Measurements from ENCODE around the gene KAZN.
"Not testable (repeated sequence)": the region's sequence is repeated elsewhere in the genome, so short reads cannot be mapped to it uniquely, and the experiment has no call there.

KAZN gene

DNA sequence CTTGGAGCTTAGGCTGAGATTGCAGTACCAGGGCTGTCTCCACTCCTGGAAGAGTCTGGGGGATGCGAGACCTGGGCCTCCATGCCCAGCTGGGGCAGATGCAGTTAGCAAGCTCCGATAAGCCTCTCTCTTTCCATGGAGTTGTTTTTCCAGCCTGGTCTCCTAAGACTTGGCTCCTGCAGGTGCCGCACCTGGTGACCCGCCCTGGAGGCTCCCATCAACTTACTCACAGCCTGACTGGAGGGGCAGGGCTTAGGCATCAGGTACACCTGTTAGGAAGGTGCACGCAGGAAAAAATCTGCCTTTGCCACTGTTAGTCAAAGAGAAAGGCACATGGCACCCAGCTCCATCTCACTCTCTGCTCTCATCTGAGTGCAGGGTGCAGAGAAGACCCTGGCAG, 356.9 kb downstream of the KAZN start:
- DNase-seq (ENCODE audit: low read depth in 2 of 2), result no peak

DNA sequence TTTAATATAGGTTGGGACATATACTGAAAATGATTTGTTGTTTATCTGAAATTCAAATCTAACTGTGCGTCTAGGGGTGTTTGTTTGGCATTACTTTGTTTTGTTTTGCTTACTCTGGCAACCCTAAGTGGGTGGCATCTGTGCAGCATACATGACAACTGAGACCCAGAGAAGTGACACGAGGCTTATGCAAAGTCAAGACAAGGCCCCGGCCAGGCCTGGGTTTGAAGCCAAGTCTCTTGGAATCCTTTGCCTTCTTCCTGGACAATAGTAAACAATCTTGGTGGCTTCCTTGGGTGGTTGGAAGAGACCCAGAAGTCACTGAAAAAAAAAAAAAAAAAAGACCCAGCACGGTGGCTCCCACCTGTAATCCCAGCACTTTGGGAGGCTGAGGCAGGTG, 357.5 kb downstream of the KAZN start:
- no peak for DNase-seq (ENCODE audit: low read depth in 2 of 2)

DNA sequence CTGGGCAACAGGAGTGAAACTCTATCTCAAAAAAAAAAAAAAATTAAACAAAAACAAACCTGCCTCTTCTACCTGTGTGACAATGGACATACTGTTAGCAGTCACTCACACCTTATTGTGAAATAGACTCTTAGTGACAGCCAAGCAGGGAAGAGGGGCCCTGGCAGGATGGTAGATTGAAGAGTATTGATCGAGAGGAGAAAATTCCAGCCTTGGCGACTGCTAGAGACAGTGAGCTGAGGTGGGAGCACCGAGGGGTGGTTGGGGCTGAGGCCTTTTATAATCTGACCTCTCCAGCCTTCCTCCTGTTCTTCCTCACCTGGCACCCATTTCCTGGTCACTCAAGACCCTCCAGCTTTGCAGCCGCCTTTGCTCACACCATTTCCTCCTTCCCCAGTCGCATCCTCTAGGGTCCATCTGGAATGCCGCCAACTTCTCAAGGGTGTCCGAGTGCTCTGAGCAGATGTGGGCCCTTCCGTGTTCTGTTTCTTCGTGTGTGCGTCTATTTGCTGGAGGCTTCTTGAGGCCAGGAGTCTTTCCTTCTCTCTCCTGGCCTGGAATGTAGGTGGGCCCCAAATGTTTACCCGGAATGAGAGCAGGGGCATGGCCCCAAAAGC, 358.2 kb downstream of the KAZN start:
- no peak for DNase-seq (ENCODE audit: low read depth in 2 of 2)

DNA sequence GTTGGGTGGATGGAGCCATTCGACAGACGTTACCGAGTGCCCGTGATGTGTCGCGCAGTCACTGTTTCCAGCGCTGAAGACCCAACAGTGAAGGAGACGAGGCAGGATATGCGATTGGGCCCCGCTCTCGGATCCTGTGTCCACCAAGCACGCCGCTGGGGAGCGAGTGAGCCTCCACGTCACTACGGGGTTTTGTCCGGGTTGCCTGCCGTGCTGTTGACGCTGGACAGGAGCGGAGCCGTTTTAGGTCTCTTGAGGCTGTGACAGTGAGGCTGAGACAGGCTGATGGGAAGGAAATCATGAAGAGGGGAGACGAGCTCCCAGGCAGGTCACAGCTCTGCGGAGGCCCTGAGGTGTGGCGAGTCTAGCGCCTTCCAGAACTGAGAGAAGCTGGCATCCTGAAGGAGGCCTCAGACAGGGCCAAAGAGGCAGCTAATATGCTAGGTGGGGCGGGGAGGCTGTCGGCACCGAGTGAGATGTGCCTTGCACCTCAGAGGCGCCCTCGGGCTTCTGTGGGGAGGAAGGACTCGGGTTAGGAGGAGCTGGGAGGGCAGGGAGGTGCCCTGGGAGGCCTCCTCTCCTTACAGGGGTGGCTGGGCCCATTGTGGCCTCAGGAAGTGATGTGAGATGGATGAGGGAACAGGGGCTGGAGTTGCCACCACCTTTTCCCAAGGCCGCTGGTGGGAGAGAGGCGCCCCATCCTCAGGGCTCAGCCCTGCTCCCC, 359.1 kb downstream of the KAZN start:
- no peak for DNase-seq (ENCODE audit: low read depth in 2 of 2)

DNA sequence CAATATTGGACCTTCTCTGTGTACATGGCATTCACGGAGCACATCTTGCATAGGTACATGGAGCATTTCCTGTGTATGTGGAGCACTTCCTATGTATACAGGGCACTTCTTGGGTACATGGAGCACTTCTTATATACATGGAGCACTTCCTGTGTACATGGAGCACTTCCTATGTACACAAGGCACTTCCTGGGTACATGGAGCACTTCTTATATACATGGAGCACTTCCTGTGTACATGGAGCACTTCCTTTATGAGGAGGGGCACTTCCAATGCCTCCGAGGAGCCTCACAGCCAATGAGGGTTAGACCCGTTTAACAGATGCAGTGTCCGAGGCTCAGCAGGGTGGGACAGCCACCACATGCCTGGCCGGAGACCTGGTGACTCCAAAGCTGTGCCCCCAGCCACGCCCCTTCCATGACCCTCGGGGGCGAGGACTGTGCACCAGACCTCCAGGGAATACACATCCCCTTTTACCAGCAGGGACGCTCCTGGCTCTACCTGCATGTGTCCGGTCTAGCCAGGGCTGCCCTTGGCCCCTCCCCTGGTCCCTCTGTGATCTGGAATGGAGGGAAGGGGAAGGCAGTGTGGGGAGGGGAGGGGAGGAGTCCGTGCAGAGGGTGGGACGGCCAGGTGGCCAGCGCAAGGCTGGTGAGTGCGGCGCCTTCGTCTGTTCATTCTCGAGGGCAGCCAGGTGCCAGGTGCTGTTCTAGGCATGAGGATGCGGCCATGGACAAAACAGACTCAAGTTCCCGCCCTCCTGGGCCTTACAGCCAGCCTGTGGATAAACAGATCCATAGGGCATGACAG, 360.0 kb downstream of the KAZN start:
- DNase-seq (ENCODE audit: low read depth in 2 of 2), result no peak

DNA sequence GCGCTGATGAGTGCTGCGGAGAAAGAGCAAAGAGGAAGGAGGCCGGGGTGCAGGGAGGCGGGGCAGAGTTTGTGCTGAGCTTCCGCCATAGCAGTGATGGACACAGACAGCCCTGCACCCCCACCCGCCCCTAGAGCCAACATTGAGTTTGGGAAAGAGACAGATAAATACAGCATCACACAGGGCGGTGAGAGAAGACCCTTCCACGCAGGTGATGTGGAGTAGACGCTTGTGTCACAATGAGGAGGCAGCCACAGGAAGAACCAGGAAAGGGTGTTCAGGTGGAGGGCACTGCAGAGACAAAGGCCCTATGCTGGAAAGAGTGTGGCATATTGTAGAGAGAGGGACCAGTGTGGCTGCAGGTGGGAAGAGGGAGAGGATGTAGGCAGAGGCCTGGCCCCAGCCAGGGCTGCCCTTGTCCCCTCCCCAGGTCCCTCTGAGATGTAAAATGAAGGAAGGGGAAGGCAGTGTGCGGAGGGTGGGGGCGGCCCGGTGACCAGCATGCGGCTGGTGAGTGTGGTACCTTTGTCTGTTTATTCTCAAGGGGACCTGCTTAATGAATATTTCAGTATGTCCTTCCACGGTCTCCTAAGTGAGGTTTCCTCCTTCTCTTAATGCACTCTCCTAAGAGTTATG, 360.7 kb downstream of the KAZN start:
- DNase-seq (ENCODE audit: low read depth in 2 of 2), result no peak

DNA sequence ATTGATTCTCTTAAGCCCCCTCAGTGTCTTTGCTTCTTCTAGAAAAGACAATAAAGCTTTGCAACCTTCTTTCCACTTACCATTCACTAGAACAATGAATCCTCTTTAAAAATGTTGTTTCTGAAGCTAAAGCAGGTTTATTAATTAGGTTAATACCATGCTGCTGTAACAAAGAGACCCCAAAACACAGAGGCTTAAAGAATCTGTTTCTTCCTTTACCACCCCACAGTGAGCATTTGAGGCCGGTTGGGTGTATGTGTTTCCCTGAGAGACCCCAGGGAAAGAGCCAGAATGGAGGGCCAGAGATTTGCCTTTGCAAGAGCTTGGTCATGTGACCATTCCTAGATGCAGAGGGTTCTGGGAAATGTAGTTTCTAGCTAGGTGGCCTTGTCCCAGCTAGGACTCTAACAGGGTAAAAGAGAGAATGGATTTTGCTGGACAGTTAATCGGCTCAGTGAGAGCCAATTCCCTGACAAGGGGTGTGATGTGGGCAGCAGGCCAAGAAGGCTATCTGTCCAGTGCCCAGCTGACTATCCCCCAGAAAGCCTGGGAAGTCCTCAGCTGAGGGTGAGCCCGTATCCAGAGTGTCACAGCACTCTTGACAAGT, 363.3 kb downstream of the KAZN start:
- DNase-seq (ENCODE audit: low read depth in 2 of 2), result no peak

DNA sequence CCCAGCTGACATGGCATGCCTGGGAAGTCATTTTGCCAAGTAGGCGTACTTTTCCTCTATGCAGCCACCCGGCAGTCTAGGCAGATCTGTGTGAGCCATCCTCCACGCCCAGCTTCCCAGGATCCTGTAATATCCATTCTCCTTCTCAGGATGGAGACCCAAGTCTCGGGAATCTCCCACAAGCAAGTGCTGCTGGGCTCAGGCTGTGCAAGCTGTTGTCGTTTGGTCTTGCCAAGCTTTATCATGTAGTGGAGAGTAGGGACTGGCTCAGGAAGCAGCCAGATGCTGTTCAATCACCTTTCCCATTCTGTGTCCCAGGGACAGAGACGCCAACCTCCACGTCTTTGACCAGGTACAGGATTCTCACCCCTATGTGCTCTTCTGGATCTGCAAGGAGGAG, 363.9 kb downstream of the KAZN start:
- DNase-seq (ENCODE audit: low read depth in 2 of 2), result no peak

DNA sequence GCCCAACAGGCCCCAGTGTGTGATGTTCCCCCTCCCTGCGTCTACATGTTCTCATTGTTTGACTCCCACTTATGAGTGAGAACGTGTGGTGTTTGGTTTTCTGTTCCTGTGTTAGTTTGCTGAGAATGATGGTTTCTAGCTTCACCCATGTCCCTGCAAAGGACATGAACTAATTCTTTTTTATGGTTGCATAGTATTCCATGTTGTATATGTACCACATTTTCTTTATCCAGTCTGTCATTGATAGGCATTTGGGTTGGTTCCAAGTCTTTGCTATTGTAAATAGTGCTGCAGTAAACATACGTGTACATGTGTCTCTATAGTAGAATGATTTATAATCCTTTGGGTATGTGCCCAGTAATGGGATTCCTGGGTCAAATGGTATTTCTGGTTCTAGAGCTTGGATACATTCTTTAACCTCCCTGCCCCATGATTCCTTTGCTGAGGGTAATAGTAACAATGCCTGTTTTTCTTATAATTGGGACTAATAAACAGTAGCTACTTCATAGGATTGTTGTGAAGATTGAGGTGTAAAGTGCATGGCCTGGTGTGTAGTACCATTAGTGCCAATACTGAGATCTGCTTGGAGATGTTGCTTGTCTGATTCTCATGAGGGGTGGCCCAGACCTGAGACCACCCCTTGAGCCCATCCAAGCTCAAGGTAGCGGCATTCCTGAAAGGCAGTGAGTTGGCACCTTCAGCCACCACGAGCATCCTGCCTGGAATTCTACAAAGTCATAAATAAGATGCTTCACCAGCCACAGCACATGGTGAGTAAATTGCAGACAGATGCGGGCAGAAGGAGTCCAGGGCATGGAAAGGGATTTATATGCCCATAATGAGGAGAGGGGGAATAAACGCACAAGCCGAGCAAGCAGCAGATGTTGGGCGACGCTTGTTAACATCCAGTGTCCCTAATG, 365.6 kb downstream of the KAZN start:
- DNase-seq (ENCODE audit: low read depth in 2 of 2), result not testable (repeated sequence)

DNA sequence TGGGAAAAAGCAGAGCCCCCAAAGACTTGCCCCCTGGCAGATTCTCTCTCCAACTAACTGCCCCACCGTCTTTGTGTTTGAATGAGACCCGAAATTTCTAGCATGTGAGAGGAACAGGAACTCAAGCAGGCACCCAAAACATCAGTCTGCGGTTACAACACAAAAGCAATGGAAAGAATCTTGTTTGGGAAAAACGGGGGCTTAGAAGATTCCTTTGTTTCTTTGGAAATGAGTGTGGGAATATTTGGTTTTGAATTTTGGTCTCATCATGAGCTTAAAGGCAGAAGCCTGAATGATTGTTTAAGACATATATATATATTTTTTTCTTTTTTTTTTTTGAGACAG, 366.2 kb downstream of the KAZN start:
- no peak for DNase-seq (ENCODE audit: low read depth in 2 of 2)

DNA sequence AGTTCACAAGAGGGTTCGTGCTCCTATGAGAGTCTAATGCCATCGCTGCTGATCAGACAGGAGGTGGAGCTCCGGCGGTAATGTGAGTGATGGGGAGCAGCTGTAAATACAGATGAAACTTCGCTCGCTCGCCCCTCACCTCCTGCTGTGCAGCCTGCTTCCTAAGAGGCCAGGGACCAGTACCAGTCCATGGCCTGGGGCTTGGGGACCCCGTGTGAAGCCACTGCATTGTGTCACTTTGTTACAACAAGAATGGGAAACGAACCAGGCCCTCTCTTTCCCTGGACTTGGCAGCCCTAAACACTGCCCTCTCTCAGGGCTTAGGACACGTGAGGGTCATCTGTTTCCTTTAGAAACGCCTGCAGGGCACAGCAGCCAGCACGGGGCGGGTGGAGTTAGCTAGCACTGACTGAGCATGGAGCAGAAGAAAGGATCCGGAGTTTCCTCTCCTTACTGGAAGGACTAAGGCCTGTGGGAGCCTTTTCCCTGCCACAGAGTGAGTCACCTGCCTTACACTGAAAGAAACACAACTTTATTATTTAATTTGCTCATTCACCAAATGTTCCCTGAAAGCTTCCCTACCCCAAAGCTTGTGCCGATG, 369.9 kb downstream of the KAZN start:
- no peak for DNase-seq (ENCODE audit: low read depth in 2 of 2)

DNA sequence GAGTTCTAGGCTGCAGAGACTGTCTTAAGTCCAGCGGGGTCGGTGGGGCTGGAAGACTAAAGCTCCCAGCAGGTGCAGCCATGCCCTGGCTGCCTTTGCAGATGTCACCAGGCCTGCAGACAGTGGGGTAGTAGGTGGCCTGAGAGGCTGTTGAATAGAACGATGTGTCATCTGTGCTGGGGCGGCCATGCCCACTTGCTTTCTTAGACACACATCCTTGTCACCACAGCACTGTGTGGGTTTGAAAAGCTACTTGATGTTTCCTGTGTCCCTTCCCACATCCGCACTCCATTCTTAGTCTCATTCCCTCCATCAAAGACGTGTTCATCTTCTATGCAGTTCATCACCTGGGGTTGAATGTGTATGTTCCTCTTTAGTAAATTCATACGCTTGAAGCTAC, 370.5 kb downstream of the KAZN start:
- peak in 1 of 2 donors; percentile 4 for DNase-seq (ENCODE audit: low read depth in 2 of 2)

DNA sequence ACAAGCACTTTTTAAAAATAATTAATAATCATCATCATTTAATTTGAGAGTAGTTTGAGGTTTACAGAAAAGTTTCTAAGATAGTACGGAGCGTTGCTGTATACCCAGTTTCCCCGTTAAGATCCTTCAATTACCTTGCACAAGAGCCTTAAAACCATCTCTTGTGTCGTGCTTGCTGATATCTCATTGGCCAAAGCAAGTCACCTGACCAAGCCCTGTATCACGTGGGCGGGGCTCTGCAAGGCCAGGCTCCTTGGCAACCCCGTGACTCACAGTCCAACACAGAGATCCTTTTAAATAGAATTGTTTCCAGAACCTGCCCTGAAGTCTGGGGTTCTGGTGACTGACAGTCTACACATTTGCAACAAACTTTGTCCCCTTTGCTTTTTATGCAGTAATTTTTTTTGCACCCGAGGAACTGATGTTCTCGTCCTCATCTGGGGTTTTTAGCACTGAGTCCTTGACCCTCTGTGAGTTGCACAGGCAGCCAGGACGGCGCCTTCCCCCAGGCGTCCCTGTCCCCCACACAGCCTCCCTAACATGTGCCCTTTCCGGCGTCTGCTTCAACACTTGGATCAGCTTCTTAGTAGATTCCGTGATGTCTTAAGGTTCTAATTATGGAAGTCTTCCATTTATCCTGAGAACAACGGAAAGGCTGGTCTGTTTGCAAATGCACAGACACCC, 371.8 kb downstream of the KAZN start:
- no peak for DNase-seq (ENCODE audit: low read depth in 2 of 2)

DNA sequence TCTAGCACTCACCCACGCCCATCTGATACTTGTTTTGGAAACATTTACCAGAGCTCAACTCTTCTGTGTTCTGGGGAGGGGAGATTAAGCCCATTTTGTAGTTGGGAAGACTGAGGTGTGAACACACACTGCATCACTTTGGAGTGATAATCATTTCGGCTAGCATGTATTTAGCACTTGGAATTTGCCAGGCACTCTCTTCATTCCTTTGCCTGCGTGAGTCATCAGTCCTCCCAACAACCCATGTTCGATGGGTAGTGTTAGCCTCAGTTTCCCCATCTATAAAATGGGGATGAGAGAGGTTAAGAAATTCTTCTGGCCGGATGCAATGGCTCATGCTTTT, 372.3 kb downstream of the KAZN start:
- no peak for DNase-seq (ENCODE audit: low read depth in 2 of 2)

DNA sequence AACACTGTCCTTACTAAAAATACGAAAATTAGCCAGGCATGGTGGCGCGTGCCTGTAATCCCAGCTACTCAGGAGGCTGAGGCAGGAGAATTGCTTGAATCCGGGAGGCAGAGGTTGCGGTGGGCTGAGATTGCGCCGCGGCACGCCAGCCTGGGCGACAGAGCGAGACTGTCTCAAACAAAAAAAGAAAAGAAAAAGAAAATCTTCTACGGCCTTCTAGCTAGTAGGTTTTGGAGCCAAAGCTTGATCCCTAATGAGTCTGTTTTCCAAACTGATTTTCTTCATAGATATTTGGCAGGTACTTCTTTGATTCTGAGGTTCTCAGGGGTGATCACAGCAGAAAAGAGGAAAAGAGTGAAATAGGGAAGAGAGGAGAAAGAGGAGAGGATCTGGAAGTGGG, 372.7 kb downstream of the KAZN start:
- DNase-seq (ENCODE audit: low read depth in 2 of 2), result no peak

DNA sequence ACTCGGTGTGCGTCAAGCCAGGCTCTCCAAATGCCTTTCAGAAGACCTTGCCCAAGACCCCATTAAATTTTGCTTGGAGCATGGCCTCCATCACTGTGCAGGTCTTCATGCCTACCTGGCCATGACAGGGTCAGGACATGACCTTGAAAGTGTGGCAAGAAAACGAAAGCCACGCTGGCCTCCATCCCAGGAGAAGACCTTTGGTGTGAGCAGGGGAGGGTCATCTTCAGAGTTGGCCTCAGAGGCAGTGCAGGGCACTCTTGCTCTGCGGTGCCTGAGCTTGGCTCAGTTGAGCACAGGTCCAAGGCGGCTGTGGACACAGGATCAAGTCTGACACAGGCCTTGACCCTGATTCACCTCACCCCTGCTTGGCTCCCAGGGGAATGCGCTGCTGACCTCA, 373.6 kb downstream of the KAZN start:
- DNase-seq (ENCODE audit: low read depth in 2 of 2), result no peak

DNA sequence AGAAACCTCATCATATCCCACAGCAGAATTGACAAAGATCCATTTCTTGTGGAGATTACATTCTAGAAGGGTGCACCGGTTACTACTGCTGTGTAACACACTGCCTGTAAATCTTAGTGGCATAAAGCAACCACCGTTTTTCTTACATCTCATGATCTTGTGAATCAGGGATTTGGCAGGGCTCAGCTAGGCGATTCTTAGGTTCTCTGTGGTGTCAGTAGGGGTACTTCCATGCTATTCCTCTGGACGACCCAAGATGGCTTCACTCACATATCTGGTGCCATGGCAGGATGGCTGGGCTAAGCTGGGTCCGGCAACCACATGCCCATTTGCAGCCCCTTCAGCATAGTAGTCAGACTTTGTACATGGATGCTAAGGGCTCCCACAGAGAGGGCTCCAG, 375.3 kb downstream of the KAZN start:
- DNase-seq (ENCODE audit: low read depth in 2 of 2), result no peak

DNA sequence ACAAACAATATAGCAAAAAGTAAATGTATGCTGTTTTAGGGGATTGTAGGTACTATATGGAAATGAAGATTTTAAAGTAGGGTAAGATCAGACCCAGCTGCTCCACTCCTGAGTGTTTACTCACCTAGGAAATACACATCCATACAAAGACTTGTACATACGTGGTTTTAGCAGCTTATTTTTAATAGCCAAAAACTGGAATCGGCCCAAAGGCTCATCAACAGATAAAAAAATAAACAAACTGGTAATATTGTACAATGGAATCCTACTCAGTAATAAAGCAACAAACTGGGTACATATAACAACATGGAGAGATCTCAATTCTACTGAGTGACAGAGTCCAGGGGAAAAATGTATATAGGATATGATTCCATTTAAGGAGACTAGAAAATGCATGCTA, 375.9 kb downstream of the KAZN start:
- no peak for DNase-seq (ENCODE audit: low read depth in 2 of 2)

DNA sequence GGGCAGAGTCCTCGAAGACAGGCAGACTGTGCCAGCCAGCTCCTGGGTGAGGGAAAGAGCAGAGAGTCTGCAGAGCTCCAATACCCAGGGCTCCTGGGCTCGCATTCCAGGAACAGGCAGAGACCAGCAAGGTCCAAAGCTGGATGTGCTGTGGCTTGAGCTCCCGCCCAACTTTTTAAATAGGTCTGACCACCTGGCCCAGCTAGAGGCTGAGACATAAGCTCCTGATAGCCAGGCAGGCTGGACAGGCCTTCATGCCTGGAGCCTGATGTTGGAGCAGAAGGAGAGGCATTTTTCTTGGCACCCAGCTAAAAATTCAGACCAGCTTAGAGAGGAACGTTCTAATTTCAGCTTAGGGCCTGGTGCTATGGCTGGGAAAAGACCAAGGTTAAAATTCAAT, 376.6 kb downstream of the KAZN start:
- DNase-seq (ENCODE audit: low read depth in 2 of 2), result no peak

DNA sequence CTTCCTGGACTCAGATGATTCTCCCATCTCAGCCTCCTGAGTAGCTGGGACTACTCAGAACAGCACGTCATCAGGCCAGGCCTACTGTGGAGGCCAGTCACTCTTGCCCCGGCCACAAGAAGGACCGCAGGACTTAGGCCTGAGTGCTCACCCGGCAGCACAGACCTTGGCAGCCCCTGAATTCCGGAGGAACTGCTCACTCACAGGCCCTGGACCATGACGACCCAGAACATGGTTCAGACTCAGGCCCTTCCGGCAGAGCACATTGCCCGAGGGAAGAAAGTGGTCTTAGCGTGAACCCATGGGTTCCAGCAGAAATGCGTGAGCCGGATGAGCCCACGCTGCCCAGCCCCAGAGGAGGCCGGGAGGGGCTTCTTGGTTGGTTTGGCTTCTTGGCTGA, 377.8 kb downstream of the KAZN start:
- no peak for DNase-seq (ENCODE audit: low read depth in 2 of 2)
